IPS-18a (cell line): ENCODE measurements around the gene LBHD1.
"Not testable (repeated sequence)": the region's sequence is repeated elsewhere in the genome, so short reads cannot be mapped to it uniquely, and the experiment has no call there.

Experiments
- H3K27ac ChIP-seq: one replicate; pipeline ENCODE4 v1.5.1; 2013; ENCODE audit warnings: low read length
- H3K27me3 ChIP-seq: one replicate; pipeline ENCODE4 v1.6.1; 2013; ENCODE audit warnings: mild to moderate bottlenecking, low read length; ENCODE audit not compliant: control insufficient read depth, insufficient read depth
- H3K36me3 ChIP-seq: one replicate; pipeline ENCODE4 v1.6.1; 2013; ENCODE audit warnings: low read depth, low read length; ENCODE audit not compliant: control insufficient read depth
- H3K4me1 ChIP-seq: one replicate; pipeline ENCODE4 v1.6.1; 2013; ENCODE audit warnings: low read depth, low read length; ENCODE audit not compliant: control insufficient read depth
- H3K4me3 ChIP-seq: one replicate; pipeline ENCODE4 v1.5.1; 2013; ENCODE audit warnings: low read length
- H3K9ac ChIP-seq: one replicate; pipeline ENCODE4 v1.6.1; 2013; ENCODE audit warnings: mild to moderate bottlenecking, low read length, moderate library complexity
- H3K9me3 ChIP-seq: one replicate; pipeline ENCODE4 v1.6.1; 2013; ENCODE audit warnings: low read depth, low read length; ENCODE audit not compliant: control insufficient read depth

Gene LBHD1

DNA sequence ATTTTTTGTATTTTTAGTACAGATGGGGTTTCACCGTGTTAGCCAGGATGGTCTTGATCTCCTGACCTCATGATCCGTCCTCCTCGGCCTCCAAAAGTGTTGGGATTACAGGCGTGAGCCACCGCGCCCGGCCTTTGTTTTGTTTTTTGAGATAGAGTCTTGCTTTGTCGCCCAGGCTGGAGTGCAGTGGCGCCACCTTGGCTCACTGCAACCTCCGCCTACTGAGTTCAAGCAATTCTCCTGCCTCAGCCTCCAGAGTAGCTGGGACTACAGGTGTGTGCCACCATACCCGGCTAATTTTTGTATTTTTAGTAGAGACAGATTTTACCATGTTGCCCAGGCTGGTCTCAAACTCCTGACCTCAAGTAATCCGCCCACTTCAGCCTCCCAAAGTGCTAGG lies 21.8 kb downstream of the LBHD1 start:
- H3K27ac ChIP-seq, H3K27me3 ChIP-seq, H3K4me3 ChIP-seq, H3K9ac ChIP-seq, H3K4me1 ChIP-seq, H3K9me3 ChIP-seq: not testable (repeated sequence)
- H3K36me3 ChIP-seq: peaks cover 22% of the 10 kb centered on the region

DNA sequence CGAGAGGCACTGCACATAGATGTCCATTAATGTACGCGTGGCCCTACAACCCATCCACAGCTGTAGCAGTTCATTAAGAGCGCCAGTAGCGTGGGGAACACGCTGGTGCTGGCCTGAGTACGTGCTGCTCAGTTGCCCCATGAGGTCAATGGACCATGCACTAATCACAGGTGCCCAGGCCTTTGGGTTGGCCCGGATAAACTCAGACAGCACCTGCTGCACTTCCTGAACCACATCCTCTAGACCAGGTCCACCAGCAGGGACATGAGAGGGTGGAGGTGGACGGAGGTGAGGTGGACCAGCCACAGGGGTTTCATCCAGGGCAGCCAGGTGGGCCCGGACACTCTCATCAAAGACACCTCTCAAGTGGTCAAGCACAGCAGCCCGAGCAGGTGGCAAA lies 22.6 kb downstream of the LBHD1 start:
- Histone ChIP-seq H3K9me3 (no peaks in the 10 kb centered on the region), H3K4me3 (no peak overlapping the region), H3K36me3 (peaks cover 22% of the 10 kb centered on the region), H3K9ac (no peak overlapping the region), H3K27me3 (no peaks in the 10 kb centered on the region), H3K4me1 (no peaks in the 10 kb centered on the region), H3K27ac (no peak overlapping the region)

DNA sequence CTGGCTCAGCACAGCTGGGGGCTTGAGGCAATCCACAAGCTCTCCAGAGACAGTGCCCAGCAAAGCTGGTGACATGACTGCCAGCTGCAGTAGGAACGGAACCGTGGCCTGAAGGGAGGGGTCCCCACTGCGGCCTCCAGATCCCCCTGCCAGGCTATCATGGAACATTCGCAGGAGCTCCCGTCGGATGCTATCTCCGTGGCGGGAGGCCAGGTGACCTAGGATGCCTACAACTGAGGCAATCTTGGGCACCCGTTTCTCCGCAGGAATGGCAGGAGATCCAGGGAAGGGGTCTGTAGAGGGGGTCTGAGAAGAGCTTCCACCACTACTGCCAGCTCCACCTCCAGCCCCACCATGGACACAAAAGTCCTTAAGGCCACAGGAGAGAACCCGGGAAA lies 23.1 kb downstream of the LBHD1 start:
- no peak overlapping the region for H3K9ac ChIP-seq
- peaks cover 25% of the 10 kb centered on the region for H3K36me3 ChIP-seq
- H3K4me1 ChIP-seq: no peaks in the 10 kb centered on the region
- no peaks in the 10 kb centered on the region for H3K27me3 ChIP-seq
- no peak overlapping the region for H3K27ac ChIP-seq
- H3K9me3 ChIP-seq: no peaks in the 10 kb centered on the region
- H3K4me3 ChIP-seq: no peak overlapping the region

DNA sequence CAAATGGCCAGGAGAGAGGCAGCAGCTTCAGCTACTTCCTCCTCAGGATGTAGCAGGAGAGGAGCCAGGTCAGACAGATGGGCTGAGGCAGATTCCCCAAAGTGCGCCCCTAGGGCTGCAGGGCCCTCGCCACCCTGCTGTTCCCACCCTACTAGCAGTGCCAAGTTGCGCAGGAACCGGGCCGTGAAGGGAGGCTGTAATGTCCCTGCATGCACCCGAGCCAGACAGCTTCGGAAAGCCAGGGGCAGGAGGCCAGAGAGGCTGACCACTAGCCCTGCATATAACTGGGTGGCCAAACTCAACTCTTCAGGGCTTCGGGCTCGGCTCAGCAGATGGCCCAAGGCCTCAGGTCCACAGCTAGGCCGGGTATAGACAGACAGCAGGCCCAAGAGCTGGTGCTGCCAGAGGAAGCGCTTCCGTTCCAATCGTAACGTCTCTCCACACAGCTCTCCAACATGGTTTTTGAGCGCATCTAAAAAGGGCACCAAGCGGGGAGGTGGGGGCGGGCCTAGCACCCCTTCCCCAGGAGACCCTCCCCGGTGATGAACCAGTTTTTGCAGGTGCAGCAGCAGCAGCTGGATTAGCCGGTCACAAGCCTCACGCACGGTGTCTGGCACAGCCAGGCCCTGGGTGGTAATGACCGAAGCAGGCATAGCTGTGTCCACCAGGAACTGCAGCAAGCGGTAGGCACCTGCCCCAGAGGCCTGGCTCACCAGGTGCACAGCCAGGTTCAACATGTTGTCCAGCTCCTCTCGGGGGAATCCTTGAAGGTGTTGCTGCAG lies 23.7 kb downstream of the LBHD1 start:
- Histone ChIP-seq H3K27me3 (no peaks in the 10 kb centered on the region), H3K4me3 (no peak overlapping the region), H3K9me3 (no peaks in the 10 kb centered on the region), H3K36me3 (peaks cover 25% of the 10 kb centered on the region), H3K27ac (no peak overlapping the region), H3K4me1 (no peaks in the 10 kb centered on the region), H3K9ac (no peak overlapping the region)

DNA sequence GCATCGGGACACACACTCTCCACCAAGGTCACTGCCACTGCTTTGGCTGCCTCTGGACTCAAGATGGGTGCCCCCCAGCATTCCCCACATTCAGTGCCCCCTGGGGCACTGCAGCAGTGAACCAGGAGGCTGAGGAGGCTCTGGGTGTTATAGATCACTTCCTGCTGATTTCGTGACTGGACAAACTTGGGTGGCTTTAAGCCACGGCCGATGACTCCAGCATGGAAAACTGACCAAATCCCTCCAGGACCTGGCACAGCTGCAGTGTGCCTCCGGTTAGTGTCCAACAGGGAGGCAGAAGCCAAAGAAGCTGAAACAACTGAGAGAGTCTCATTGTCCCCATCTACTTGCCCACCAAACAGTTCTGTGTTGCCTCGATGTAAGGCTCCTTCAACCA lies 24.5 kb downstream of the LBHD1 start:
- H3K27ac ChIP-seq: no peak overlapping the region
- H3K27me3 ChIP-seq: no peaks in the 10 kb centered on the region
- peaks cover 29% of the 10 kb centered on the region for H3K36me3 ChIP-seq
- H3K4me1 ChIP-seq: no peaks in the 10 kb centered on the region
- no peaks in the 10 kb centered on the region for H3K9me3 ChIP-seq
- H3K9ac ChIP-seq: no peak overlapping the region
- no peak overlapping the region for H3K4me3 ChIP-seq

DNA sequence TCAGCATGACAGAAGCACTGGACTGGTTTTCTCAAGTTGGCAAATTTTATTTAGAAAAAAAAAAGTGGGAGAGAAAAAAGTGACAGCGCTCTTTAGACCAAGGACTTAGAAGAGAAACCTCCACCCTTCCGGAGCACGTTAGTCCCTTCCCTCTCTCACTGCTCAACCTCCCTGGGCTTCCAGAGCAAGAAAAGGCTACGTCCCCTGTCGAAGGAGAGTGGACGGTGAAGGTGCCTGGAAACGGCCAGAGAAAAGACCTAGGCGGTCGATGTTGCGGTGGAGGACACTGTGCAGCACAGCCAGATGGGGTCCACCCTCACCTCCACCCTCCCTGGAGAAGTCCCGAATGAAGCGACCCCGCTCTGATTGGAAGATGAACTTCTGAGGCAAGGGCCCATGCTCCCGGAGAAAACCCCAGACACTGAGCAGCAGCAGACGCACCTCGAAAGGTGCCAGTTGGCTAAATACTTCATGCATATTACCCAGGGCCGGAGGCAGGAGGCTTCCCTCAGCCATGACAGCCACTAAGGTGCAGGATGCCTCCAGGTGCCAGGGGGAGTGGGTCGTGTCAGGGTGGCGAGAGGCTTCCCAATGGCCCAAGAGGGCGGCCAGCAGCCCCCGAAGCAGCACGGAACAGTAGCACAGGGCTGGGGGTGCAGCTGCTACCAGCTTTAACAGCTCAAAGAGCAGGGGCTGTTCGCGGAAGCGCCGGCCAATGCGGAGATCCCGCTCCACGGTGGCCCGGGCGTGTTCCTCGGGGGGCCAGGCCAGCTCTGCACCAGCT lies 25.1 kb downstream of the LBHD1 start:
- no peak overlapping the region for H3K9ac ChIP-seq
- peaks cover 30% of the 10 kb centered on the region for H3K36me3 ChIP-seq
- no peaks in the 10 kb centered on the region for H3K4me1 ChIP-seq
- H3K27me3 ChIP-seq: no peaks in the 10 kb centered on the region
- H3K27ac ChIP-seq: no peak overlapping the region
- H3K9me3 ChIP-seq: no peaks in the 10 kb centered on the region
- H3K4me3 ChIP-seq: no peak overlapping the region

DNA sequence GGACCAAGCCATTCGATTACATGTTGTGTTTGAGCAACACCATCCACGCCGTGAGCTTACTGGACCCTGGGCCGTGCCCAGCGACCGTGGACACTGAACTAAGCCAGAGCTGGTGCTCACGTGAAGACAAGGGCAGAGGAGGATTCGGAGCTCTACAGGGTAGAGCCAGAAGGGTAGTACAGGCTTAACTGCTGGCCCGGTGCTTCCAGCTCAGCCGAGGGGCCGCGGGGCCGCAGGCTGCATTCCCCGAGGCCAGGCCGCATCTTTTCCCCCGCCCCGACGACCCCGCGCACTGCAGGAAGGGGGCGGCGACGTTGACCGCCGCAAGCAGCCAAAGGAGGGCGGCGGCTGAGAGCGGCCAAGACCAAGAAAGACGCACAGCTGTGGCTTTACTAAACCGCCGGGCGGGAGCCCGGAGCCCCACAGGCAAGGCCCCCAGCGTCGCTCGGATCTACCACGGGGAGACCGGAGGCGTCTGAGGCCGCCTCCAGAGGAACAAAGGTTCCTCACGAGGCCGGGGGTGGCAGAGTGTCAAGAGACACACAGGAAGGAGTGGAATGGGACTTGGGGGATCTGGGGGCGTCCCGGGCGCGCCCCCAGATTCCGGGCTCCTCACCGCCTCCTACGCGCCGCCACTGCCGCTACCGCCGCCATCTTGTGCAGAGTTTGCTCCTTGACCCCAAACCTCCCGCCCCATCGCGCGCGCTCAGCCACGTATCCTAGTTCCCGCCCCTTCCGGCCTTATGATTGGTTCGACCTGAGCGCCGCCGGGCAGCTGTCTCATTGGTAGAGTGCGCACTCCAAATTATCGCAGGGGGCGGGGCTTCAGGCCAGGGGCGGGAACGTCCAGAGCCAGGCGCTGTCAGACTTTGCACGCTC lies 25.9 kb downstream of the LBHD1 start, which contains the start of gene GANAB:
Gene GANAB (minus strand): TSS at position 668 of the 879 bp plus-strand sequence. CDS start 14 bp downstream, at position 654.
- H3K36me3 ChIP-seq: peaks cover 30% of the 10 kb centered on the region
- peak within 1 kb of the TSS; percentile 96 for H3K27ac ChIP-seq
- H3K9ac ChIP-seq: peak within 1 kb of the TSS; percentile 98
- no peaks in the 10 kb centered on the region for H3K27me3 ChIP-seq
- H3K4me3 ChIP-seq: peak within 1 kb of the TSS; percentile 99
- no peaks in the 10 kb centered on the region for H3K9me3 ChIP-seq
- H3K4me1 ChIP-seq: no peaks in the 10 kb centered on the region

DNA sequence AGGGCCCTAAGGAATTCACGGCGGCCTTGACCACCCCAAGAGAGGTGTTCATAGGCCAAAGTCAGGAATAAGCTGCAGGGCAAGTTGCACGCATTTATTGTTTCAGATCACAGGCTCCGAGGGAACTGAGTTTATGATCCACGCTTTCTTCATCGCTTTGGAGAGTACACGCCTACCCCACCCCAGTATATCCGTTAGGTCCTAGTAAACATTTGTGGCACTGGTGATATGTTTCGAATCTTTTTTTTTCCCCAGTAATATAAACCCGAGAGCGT lies 26.5 kb downstream of the LBHD1 start:
- peak overlapping the region; percentile 98 for H3K9ac ChIP-seq
- H3K27me3 ChIP-seq: no peaks in the 10 kb centered on the region
- H3K4me1 ChIP-seq: no peaks in the 10 kb centered on the region
- H3K36me3 ChIP-seq: peaks cover 30% of the 10 kb centered on the region
- H3K9me3 ChIP-seq: no peaks in the 10 kb centered on the region
- peak overlapping the region; percentile 99 for H3K4me3 ChIP-seq
- peak overlapping the region; percentile 96 for H3K27ac ChIP-seq

DNA sequence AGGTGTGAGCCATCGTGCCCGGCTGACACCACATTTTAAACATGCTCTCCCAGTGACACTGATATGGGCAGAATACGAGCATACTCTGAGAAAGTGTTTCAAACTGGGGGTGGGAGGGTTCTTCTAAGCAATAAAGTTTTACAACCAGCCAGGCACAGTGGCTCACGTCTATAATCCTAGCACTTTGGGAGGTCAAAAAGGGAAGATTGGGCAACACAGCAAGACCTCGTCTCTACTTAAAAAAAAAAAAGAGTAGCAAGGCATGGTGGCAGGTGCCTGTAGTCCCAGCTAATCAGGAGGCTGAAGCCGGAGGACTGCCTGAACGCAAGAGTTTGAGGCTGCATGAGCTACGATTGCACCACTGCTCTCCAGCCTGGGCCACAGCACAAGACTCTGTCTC lies 27.8 kb downstream of the LBHD1 start:
- Histone ChIP-seq H3K27ac (no peak overlapping the region), H3K4me1 (no peaks in the 10 kb centered on the region), H3K27me3 (no peaks in the 10 kb centered on the region), H3K36me3 (peaks cover 28% of the 10 kb centered on the region), H3K9me3 (no peaks in the 10 kb centered on the region), H3K4me3 (no peak overlapping the region), H3K9ac (no peak overlapping the region)

DNA sequence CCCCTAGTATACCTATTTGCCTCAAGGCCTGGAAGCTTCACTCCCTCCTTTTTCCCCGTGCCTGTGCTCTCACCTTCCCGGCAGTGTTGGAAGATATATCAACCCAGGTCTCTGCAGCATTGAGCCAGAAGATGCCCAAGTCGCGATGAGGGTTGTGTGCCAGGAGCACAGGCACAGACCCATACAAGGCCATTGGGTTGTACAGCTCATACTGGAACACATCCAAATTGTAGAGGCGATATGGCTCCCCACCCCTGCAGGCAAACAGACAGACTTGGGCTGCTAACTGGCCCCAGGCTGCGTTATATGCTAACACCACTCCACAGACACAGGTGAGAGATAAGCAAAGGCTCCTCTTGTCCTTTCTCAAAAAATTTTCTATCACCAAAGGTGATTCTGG lies 39.6 kb downstream of the LBHD1 start:
- no peak overlapping the region for H3K27ac ChIP-seq
- H3K4me3 ChIP-seq: no peak overlapping the region
- H3K9ac ChIP-seq: no peak overlapping the region
- H3K4me1 ChIP-seq: no peaks in the 10 kb centered on the region
- H3K9me3 ChIP-seq: no peaks in the 10 kb centered on the region
- peaks cover 86% of the 10 kb centered on the region for H3K36me3 ChIP-seq
- H3K27me3 ChIP-seq: no peaks in the 10 kb centered on the region

DNA sequence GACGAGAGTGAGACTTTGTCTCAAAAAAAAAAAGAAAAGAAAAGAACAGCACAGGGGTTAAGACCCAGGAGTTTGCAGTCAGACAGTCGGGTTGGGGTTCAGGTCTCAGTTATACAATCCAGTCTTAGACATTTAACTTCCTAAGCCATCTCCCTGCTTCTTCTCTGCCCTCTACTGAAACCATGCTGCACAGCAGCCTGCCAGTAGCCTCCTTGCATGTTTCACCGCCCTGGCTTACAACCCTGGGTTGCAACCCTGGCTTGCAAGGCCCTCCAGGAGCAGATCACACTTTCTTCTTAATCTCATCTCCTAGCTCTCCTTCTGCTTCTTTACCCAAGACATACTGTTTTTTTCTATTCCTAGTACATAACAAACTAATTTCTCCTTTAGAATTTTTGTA lies 44.4 kb downstream of the LBHD1 start:
- Histone ChIP-seq H3K27ac (no peak overlapping the region), H3K9ac (no peak overlapping the region), H3K4me1 (no peaks in the 10 kb centered on the region), H3K36me3 (peaks cover 74% of the 10 kb centered on the region), H3K27me3 (no peaks in the 10 kb centered on the region), H3K9me3 (no peaks in the 10 kb centered on the region), H3K4me3 (no peak overlapping the region)
